COR-L47 (cell line): Measurements from ENCODE around the gene FAXDC2.
"Not testable (repeated sequence)": the region's sequence is repeated elsewhere in the genome, so short reads cannot be mapped to it uniquely, and the experiment has no call there.

Source experiments
- DNase-seq: peaks from one replicate; lab custom pipeline; 2025; lab: John Stamatoyannopoulos, UW

FAXDC2 gene

DNA sequence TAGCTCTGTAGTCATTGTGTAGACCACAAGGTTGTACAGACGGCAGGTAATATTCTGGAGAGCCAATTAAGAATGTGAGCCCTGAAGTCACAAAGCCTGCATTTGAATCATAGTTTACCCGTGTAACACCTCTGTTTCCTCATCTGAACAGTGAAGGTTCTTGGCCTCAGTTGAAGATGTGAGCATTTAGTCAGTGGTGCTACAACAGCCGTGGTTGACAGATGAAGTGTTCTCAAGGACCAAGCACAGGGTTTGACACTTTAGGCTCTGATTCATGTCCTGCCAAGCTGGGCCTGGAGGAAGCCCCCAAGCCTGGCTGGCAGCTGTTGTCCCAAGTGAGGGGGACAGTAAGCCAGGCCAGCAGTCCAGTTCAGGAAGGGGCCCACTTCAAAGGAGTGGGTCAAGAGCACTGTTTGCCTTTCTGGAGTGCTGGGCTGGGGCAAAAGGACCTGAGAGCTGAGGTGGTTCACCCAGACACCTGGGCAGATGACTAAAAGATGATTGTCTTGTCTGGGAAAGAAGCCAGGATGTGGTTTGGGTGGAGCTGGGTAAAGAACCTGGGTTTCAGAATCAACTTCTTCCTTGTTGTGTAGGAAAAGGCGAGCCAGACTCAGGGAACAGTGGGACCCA is 20.7 kb downstream of the FAXDC2 start:
- DNase-seq, result no peak

DNA sequence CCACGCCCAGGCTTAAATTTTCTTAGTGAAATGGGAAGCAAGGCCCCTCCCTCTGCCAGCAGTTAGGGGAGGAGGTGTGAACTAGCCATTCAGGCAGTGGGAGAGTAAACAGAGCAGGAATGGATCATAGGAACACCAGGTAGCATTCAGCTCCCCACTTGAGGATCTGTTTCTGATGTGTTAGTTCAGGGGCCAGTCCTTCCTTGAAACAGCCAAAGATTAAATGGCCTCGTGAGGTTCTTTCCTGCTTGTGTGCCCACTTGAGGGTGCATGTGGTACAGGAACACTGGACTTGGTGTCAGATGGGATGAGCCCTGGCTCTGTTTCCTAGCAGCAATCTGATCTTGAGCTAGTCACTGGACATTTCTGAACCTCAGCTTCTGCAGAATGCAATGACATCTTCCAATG is 21.2 kb downstream of the FAXDC2 start:
- no peak for DNase-seq

DNA sequence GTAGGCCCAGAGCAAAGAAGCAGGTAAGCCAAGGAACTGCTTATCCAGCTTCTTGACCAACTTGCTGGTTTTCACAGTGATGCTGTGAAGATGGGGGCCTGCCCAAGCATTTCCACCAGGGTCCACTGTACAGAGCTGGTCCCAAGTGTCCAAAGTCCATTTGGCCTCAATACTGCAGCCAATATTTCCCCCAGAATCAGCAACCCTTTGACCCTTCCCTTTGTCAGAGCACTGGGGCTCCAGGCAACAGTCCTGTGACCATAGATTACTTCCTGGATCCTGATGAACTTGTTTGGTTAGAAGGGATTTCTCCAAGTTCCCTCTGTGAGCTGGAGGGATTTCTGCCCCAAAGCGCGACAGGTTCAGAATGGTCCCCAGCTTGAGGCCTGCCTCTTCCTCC is 26.3 kb downstream of the FAXDC2 start:
- no peak for DNase-seq

DNA sequence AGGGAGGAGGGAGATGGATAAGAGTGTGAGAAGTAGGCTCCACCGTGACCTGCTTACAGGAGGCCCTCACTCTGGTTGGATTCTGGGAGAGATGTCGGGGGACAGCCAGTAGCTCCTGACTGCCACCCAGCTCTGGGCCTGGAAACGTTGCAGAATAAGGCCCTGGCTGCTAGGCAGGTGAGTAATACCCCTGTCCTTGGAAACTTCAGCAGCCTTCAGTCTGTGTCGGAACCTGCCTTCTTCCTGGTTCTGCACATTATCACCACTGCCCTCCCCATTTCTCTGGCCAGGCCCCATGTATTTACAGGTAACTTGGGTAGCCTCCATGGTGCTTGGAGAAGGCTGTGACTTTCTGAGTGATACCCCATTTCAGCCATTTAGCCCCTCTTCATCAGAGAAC is 26.8 kb downstream of the FAXDC2 start:
- no peak for DNase-seq

DNA sequence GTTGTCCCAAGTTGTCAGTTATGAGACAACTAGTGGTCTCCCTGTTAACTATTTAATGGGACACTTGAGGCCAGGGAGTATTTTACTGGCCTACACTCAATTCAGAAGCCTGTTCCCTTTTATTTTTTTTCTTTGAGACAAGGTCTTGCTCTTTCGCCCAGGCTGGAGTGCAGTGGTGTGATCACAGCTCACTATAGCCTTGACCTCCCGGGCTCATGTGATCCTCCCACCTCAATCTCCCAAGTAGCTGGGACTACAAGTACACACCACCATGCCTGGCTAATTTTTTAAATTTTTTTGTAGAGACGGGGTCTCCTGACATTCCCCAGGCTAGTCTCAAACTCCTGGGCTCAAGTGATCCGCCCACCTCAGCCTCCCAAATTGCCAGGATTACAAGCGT is 27.5 kb downstream of the FAXDC2 start:
- not testable (repeated sequence) for DNase-seq

DNA sequence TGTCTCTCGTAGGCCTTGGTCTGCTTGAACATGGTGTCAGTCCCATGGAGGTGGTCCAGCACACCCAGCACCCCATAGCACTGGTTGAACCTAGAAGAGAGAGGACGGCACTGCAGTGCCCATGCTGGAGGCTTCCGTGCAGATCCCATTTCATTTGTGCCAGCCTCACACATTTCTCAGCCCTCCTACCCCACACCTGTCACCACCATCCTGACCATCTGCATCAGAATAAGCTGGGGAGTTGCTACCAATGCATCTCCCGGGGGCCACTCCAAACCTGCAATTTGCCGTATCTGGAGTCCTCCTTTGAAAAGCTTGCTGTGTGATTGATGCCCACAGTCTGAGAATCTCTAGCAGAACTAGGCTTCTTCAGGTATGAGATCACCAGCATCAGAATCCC is 30.0 kb downstream of the FAXDC2 start:
- no peak for DNase-seq

DNA sequence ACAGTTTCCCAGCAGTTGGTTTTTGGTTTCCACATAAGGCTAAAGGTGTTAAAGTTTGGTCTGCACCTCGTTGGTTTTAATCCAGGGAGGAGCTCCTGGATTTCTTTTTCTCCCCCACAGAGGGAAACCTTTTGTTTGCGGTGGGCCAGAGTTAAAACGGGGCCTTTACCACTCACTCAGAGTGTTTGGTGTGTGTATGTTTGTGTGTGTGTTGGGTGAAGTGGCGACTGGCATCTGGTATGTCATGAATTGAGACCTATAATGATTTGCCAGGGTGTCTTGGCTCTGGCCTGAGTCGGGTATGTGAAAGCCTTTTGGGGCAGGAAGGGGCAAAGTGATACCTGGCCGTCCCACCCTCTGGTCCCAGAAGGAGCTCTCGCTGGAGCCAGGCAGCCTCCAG is 30.9 kb downstream of the FAXDC2 start:
- DNase-seq, result no peak

DNA sequence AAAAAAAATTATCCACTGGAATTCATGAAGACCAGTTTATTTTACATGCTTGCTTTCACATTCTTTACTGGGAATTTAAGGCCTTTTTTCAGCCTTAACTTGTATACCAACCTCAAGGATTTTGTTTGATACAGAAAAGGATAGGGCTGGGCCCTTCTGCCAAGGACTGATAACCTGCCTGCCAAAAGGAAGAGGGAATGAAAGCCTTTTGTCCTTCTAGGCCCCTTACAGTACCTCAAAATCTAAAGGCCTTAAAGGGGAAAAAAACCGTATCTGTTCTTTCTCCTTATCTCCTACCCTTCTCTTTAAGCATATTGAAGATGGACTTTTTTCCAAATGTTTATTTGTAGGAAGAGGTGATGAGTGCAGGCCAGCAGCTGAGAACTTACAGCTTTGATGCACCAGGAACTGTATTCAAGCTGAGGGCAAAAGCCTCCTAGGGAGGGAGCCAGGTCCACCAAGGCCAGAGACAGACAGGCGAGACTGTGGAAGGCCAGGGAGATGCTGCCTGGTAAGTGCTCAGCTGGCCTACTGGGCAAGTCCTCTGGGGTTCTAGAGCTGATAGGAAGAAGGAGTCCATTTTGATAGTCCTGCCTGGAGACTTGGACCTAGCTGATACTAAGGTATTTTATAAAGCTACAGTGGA is 31.8 kb downstream of the FAXDC2 start:
- DNase-seq, result no peak

DNA sequence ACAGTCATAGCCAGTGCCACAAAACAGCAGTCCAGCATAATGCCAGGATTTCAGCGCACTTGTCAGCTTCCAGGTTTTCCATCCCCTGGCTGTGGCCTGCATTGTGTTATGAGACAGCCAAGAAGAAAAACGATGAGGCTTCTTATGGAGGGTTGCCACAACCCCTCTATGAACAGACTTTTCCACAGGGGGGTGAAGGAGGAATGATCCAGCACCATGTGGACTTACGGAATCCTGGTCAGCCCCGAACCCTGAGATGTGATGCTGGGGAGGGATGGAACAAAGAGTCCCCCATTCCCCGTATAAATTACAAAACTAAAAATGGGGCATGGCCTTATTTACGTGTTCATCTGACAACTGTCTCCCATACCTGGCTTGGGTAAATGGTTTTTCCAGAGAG is 32.6 kb downstream of the FAXDC2 start:
- no peak for DNase-seq

DNA sequence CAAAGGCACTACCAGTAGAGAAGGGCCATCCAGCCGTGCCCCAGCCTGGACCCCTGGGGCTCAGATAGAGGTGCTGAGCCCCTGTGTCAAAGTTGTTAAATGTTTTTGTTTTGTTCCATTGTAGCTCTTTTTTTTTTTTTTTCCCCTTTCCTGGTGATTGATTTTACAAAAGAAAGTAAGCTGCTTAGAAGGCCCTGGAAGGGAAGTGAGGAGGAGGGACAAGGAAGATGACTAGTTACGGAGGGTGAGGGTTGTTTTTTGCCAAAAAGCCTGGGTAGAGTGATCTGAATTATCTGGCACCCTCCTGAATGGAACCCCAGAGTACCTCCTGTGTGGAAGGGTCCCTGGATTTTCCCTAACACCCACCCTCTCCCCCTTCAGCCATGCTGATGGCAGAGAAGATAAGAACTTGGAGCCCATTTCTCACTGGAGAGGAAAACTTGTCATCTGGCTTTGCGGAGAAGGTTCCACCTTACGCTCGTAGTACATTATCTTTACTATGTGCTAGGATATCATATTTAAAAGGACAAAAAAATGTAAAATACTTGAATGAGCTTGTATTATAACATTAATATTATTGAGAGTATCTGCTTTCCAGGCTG is 33.4 kb downstream of the FAXDC2 start:
- no peak for DNase-seq

DNA sequence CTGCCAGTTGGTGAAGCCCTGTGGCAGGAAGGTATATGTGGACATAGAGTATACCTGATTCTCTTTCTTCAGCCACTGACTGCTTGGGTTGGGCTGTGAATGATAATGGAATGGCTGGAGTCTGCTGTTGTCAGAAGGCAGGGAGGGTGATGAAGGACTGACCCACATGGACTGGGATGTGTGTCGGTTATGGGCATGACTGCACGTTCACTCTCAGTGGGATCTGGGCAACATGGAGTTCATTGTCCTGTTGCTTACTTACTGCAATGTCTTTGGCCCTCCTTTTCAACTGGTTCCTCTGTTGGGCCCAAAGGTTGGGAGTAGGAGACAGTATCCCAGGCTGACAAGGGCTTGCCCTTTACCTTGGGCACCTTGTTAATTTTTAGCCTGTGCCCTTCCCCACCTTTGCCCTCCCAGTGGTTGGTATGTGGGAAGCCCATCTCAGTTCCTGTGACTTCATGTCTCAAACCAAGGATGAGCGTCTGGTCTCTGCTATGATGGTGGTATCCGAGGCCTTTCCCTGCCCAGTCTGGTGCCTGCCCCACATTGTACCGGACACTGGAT is 34.6 kb downstream of the FAXDC2 start:
- no peak for DNase-seq

DNA sequence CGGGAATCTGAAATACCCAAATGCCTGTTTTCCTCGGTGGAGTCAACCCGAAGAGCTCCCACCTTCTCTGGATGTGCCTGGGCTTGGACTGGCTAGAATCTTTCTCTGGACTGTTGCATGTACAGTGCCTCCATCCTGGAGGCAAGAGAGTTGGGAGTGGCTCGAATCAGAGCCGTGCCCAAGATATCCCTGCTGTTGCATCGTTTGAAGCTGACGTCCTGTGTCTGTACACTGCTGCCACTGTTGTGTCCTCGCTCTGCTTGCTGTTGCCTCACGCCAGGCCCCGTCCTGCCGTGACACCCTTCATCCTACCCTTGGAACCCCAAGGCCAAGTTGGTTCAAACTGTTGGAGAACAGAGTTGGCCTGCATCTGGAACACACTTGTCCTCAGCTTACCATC is 35.4 kb downstream of the FAXDC2 start:
- no peak for DNase-seq

DNA sequence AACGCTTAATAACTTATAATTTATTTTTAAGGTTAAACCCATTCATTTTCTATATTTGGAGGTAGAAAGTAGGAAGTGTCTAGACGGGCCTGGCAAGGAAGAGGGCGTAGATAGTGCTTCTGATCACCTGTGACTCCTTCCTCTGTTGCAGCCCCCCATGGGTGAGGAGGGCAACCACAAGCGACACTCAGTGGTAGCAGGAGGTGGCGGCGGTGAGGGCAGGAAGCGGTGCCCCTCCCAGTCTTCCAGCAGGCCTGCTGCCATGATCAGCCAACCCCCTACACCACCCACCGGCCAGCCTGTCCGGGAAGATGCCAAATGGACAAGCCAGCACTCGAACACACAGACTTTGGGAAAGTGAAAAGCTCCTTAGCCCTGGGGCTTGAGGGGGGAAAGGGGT is 36.7 kb downstream of the FAXDC2 start:
- DNase-seq, result no peak

DNA sequence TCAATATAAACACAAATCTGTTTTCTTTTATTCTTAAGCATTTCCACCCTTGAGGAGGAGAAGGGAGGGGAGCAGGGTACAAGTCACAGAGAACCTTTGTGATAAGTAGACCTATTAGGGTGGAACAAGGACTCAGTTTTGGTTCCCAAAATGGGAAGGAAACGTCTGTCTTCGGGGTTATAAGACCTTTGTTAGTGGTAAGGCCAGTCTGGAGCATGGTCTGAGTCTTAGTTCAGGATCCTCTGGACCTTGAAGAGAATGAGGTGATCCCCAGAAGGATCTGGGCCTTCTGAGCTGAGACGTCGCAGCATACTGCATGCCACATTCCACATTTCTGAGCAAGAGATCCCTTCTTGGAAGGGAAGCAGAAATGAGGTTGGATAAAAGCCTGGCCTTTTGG is 37.2 kb downstream of the FAXDC2 start:
- DNase-seq, result no peak

DNA sequence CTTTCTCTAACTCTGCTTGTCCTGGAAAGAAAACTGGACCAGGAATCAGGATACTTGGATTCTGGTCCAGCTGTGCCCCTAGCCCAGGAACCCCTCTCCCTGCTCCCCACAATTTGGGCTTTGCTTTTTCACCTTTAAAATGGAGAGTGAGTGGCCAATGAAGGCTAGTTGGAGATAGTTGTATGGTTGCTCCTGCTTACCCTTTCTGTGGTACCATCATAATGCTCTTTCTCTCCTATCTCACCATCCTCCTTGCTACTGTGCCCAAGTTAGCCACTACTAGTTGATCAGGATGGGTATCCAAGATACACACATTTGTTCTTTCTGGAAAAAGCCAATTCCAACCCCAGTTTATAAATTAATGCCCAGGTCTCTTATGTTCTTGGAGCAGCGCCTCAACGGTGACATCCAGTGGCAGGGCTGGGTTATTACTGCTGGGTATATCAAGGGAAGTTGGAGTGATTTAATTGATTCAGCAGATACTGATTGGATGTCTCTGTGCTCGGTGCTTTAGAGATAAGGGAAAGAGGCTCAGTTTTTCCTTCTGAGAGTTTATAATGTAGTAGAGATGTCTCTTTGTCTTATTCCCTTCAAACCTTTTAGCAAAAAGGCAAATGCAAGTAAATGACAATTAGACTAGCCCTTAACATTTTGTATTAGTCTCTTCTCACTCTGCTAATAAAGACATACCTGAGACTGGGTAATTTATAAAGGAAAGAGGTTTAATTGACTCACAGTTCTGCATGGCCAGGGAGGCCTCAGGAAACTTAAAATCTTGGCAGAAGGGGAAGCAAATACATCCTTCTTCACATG is 38.5 kb downstream of the FAXDC2 start:
- peak; percentile 37 for DNase-seq

DNA sequence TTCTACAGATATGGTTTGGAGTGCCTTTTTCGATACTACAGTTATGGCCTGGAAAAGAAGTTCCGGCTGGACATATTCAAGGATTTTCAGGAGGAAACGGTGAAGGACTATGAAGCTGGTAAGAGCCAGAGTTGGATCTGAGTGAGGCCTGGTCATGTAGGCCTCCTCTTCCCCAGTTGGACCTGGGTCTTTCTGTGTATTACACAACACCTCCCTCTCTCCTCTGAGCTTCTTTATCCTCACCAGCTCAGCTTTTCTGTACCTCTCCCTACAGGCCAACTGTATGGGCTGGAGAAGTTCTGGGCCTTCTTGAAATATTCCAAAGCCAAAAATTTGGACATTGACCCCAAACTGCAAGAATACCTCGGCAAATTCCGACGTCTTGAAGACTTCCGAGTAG is 39.2 kb downstream of the FAXDC2 start:
- DNase-seq, result no peak

DNA sequence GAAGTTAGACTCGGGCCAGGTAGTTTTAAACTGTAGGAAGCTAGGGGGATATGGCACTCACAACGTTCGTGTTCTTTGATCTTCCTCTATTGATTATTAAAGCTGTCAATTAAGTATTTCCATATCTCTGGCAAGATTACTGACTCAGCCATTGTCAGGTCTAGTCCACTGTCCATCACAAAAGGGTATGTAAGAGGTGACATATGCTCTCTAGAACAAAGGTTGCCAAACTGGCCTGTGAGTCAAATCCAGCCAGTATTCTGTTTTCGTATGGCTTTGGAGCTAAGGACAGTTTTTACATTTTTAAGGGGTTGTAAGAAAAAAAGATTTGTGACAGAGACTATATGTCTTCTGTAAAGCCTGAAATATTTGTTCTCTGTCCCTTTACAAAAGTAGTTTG is 44.2 kb downstream of the FAXDC2 start:
- no peak for DNase-seq

DNA sequence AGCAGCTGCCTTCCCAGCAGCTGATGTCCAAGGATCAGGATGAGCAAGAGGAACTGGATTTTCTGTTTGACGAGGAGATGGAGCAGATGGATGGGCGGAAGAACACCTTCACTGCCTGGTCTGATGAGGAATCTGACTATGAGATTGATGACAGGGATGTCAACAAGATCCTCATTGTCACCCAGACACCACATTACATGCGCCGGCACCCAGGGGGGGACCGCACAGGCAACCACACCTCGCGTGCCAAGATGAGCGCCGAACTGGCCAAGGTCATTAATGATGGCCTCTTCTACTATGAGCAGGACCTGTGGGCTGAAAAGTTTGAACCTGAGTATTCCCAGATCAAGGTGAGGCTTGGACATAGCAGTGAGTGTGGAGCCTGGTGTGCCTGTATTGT is 48.4 kb downstream of the FAXDC2 start:
- no peak for DNase-seq

DNA sequence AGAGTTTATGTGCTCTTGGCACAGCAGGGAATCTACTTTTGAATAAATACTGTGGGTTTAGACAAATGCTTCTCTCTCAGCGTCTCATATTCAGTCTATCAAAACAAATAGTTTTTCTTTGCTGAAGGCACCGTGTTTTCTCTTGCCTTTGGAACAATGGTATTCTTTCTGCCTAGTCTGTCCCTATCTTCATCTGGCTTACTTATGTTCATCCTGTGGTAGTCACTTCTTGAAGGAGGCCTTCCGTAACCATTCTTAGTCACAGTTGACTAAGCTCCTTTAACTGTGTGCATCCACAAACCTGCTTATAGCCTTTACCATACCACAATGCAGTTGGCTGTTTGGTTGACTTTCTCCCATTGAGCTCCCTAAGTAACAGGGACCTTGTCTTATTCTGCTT is 49.3 kb downstream of the FAXDC2 start:
- no peak for DNase-seq

DNA sequence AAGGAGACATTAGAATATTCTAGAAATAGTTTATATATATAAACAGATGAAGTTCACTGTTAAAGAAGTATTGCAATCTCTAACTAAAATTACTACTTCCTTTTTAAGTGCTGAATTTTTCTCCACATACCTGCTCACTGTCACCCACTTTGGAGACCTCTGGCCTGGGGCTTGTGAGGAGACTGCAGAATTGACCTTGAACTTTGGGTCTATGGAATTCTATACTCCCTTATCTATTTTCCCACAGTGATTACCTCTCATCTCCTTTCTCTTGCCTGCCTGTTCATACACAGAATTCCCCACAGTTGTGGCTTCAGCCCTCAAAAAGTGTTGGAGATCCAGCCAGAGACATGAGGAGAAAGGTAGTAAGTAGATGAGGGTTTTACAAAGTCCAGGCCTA is 49.8 kb downstream of the FAXDC2 start:
- DNase-seq, result no peak

DNA sequence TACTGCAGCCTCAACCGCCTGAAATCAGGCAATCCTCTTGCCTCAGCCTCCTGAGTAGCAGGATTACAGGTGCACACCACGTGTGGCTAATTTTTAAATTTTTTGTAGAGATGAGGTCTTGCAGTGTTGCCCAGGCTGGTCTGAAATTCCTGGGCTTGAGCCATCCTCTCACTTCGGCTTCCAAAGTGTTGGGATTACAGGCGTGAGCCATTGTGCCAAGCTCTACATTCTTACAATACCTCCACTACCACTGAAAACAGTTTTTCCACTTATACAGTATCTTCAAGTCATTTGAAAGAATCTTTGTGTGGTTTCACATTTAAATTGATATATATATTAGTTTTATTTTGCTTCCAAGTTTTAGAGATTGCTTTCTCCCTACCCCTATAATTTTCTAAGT is 52.6 kb downstream of the FAXDC2 start:
- no peak for DNase-seq

DNA sequence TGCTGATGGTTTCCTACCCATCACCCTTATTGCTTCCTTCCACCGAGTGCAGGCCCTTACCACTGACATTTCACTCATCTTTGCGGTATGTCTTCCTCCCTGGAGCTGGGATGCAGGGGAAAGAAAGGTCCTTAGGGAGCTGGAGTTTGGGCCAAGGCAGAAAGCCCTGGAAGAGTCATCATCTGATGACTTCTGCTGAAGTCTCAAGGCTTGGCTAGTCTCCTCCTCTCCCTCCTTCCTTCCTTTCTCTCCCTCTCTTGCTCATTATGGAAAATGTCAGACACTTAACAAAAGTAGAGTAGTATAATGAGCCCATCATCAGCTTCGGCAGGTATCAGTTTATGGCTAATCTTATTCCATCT is 55.2 kb downstream of the FAXDC2 start:
- no peak for DNase-seq
